Activated CD8-positive, alpha-beta memory T cell treated with anti-CD3 and anti-CD28 coated beads, Interleukin-2, amount 10 ng/mL, durations not matched to agents 7 days and 5 days (primary cell): ENCODE measurements around the gene ZCWPW2. TPM values are rescaled to one million over a fixed set of nuclear protein-coding genes. Genes with fewer than 3 reads are reported as not detected.

Experiments used
- ATAC-seq: fragments of 150-1000 bp; cut with Tn5 transposase; one replicate; pipeline ENCODE4 v1.10.0; 2021; ENCODE audit warnings: moderate library complexity
- CTCF ChIA-PET: fragments of 350-600 bp; sonication (Branson Sonifier 250); formaldehyde crosslinking; loops from one replicate; lab custom pipeline; 2021; ENCODE audit warnings: antibody characterized with exemption; lab: Charles Lee
- DNase-seq: peaks from one replicate; pipeline ENCODE4 v3.0.0-alpha.2; 2020
- H3K27ac Mint-ChIP-seq: one replicate; pipeline ENCODE4 v1.8.0; 2021; ENCODE audit warnings: mild to moderate bottlenecking, mixed read lengths
- H3K27me3 Mint-ChIP-seq: one replicate; pipeline ENCODE4 v1.8.0; 2021; ENCODE audit warnings: mixed read lengths
- H3K36me3 Mint-ChIP-seq: one replicate; pipeline ENCODE4 v1.8.0; 2021; ENCODE audit warnings: mild to moderate bottlenecking, mixed read lengths
- H3K4me1 Mint-ChIP-seq: one replicate; pipeline ENCODE4 v1.8.0; 2021; ENCODE audit warnings: mixed read lengths
- H3K4me3 Mint-ChIP-seq: one replicate; pipeline ENCODE4 v1.8.0; 2021; ENCODE audit warnings: mild to moderate bottlenecking, moderate library complexity, mixed read lengths
- H3K9me3 Mint-ChIP-seq: one replicate; pipeline ENCODE4 v1.8.0; 2022; ENCODE audit warnings: low read depth, mixed read lengths
- total RNA-seq, 2 experiments: library from RNA; stranded (reverse); gene quantifications; one replicate each; pipeline ENCODE4 v1.2.3, GENCODE V29; 2021

Gene ZCWPW2
- total RNA-seq, 2 experiments from 2014 or later, result 0.35 TPM; not detected in 1

DNA sequence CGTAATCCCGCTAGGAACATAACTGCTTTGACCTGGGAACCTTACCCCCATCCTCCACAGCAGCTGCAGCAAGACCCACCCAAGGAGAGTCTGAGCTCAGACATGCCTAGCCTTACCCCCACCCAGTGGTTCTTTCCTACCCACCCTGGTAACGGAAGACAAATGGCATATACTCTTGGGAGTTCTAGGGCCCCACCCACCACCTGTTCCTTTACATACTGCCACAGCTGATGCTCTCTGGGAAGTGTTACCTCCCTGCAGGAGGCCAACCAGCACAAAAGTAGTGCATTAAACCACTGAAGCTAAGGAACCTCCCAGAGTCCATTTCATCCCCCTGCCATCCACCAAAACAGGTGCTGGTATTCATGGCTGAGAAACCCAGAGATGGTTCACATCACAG, 50.7 kb downstream of the ZCWPW2 start:
- H3K27me3 Mint-ChIP-seq, result no peaks in the 10 kb centered on the region
- no peak overlapping the region for H3K4me3 Mint-ChIP-seq
- CTCF ChIA-PET, result no interaction called here
- ATAC-seq, result no peak
- H3K4me1 Mint-ChIP-seq, result no peaks in the 10 kb centered on the region
- no peak for DNase-seq
- no peaks in the 10 kb centered on the region for H3K36me3 Mint-ChIP-seq
- H3K9me3 Mint-ChIP-seq, result peaks cover 8% of the 10 kb centered on the region
- no peak overlapping the region for H3K27ac Mint-ChIP-seq

DNA sequence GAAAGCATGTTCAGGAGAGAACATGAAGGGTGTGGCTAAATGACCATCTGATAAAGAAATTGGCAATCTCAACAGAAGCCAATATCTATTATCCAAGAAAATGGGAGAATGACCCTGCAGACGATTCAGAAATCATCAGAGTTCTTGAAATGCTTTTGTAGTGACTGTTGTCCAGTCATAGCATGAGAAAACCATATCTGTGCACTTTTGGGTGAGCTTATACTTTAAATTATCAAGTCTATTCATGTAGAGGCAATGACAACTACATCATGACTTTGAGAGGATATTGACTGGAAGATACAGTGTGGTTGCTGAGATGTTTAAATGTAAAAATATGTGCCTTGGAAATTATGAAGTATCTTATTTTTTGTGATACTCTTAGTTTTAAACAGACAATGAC, 57.7 kb downstream of the ZCWPW2 start:
- CTCF ChIA-PET, result no interaction called here
- H3K27me3 Mint-ChIP-seq, result no peaks in the 10 kb centered on the region
- DNase-seq (no peak), ATAC-seq (no peak)
- no peak overlapping the region for H3K27ac Mint-ChIP-seq
- no peaks in the 10 kb centered on the region for H3K36me3 Mint-ChIP-seq
- no peaks in the 10 kb centered on the region for H3K9me3 Mint-ChIP-seq
- no peak overlapping the region for H3K4me3 Mint-ChIP-seq
- H3K4me1 Mint-ChIP-seq, result no peaks in the 10 kb centered on the region

DNA sequence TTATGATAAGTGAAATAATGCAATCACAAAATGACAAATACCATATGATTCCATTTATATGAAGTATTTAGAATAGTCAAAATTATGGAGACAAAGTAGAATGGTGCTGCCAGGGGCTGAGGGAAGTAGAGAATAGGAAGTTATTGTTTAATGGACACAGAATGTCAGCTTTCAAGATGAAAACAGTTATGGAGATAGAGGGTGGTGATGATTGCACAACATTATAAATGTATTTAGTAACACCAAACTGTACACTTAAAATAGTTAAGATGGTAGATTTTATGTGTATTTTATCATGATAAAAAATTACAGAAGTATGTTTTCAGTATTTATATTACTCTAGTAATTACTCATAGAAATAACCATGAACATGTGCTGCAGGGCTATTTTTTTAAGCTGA, 100.9 kb downstream of the ZCWPW2 start:
- Mint-ChIP-seq H3K27ac (no peak overlapping the region), H3K36me3 (no peaks in the 10 kb centered on the region), H3K4me3 (no peak overlapping the region)

DNA sequence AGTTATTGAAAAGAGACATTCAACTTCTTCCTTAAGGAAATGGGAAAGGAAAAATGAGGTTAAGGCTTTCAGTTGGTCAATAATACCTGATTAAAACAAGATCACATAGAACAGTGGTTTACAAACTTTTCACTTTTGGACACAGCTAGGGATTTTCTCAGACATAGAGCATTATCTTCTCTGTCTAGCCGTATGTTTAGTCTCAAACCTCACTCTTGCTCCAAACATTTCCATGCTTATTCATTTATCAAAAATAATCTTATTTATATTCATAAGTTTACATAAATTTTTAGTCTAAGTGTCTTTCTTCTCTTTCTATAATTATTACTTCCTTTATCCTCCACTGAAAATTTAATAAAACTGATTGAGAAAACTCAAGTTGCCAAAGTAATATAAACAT, 114.3 kb downstream of the ZCWPW2 start:
- Mint-ChIP-seq H3K36me3 (no peaks in the 10 kb centered on the region), H3K4me3 (no peak overlapping the region), H3K27ac (no peak overlapping the region), H3K4me1 (no peaks in the 10 kb centered on the region), H3K9me3 (no peaks in the 10 kb centered on the region), H3K27me3 (no peaks in the 10 kb centered on the region)
- no peak for DNase-seq
- CTCF ChIA-PET, result no interaction called here
- no peak for ATAC-seq

More for the DNA sequence above, 100.9 kb downstream of the ZCWPW2 start:
- H3K9me3 Mint-ChIP-seq, result peaks cover 2% of the 10 kb centered on the region
- ATAC-seq, result no peak
- DNase-seq, result no peak
- H3K27me3 Mint-ChIP-seq, result no peaks in the 10 kb centered on the region
- CTCF ChIA-PET, result no interaction called here
- H3K4me1 Mint-ChIP-seq, result no peaks in the 10 kb centered on the region

DNA sequence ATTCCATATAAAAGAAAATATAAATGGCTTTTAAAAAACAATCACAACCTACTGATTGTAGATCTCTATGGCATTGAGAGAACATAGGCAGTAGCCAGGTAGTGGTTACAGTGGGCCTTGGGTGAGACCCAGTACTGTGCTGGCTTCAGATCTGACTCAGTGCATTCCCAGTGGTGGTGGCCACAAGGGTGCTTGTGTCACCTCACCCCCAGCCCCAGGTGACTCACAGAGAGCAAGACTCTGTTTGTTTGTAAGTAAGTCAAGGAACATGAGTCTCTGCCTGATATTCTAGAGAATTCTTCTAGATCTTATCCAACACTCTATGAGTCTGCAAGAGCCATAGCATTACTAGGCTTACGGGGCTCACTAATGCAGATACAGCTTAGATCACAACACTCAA, 118.9 kb downstream of the ZCWPW2 start:
- H3K9me3 Mint-ChIP-seq, result no peaks in the 10 kb centered on the region
- no peaks in the 10 kb centered on the region for H3K27me3 Mint-ChIP-seq
- H3K36me3 Mint-ChIP-seq, result no peaks in the 10 kb centered on the region
- ATAC-seq (no peak), DNase-seq (peak; percentile 41)
- no peaks in the 10 kb centered on the region for H3K4me1 Mint-ChIP-seq
- H3K4me3 Mint-ChIP-seq, result no peak overlapping the region
- no peak overlapping the region for H3K27ac Mint-ChIP-seq
- CTCF ChIA-PET, result no interaction called here

DNA sequence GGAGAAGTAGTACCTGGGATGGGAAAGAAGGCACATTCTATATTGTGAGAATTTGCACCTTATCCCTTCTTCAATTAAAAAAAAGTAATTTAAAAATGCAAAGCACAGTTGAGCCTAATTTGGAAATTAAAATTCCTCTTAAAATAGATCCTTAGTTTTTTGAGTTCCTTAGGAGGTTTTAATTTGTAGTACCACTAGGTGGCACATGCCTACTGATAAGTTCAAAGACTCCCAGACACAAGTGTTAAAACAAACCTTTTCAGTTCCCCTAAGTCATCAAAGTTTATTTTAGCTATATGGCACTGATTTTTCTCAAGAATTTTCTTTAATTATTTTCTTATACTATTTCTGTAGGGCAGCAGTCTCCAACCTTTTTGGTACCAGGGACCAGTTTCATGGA, 127.7 kb downstream of the ZCWPW2 start:
- no peaks in the 10 kb centered on the region for H3K27me3 Mint-ChIP-seq
- CTCF ChIA-PET, result interaction anchor here (1.3 kb wide), 1 partner anchor 24 kb away, joined by 3 read pairs; no protein-coding TSS in a partner anchor
- H3K4me3 Mint-ChIP-seq, result no peak overlapping the region
- no peaks in the 10 kb centered on the region for H3K9me3 Mint-ChIP-seq
- ATAC-seq, result no peak
- DNase-seq, result no peak
- no peaks in the 10 kb centered on the region for H3K4me1 Mint-ChIP-seq
- H3K36me3 Mint-ChIP-seq, result no peaks in the 10 kb centered on the region
- H3K27ac Mint-ChIP-seq, result no peak overlapping the region

DNA sequence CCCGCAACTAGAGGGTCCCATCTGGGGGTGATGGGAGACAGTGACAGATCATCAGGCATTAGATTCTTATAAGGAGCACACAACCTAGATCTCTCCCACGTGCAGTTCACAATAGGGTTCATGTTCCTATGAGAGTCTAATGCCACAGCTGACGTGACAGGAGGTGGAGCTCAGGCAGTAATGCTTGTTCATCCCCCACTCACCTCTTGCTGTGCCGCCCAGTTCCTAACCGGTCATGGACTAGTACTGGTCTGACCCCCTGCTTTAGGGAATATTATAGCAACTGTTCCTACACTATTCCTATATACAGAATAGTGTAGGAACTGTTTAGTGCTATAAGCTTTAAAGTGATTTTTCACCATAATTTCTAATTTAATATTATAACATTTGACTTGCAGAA, 128.2 kb downstream of the ZCWPW2 start:
- H3K36me3 Mint-ChIP-seq, result no peaks in the 10 kb centered on the region
- no peak overlapping the region for H3K27ac Mint-ChIP-seq
- ATAC-seq (no peak), DNase-seq (no peak)
- H3K27me3 Mint-ChIP-seq, result no peaks in the 10 kb centered on the region
- no peak overlapping the region for H3K4me3 Mint-ChIP-seq
- CTCF ChIA-PET, result interaction anchor here (0.6 to 1.3 kb wide), 2 partner anchors 10 to 23 kb away, joined by 3 read pairs; no protein-coding TSS in a partner anchor
- H3K4me1 Mint-ChIP-seq, result no peaks in the 10 kb centered on the region
- H3K9me3 Mint-ChIP-seq, result no peaks in the 10 kb centered on the region

DNA sequence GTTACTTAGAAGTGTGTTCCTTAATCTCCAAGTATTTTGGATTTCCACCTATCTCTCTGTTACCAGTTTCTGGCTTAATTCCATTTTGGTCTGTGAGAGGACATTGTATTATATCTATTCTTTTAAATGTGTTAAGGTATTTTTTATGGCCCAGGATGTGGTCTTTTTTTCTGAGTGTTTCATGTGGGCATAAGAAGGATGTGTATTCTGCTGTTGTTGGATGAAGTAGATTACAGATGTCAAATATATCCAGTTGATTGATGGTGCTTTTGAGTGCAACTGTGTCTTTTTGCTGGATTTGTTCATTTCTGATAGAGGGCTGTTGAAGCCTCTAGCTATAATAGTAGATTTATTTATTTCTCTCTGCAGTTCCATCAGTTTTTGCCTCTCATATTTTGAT, 136.6 kb downstream of the ZCWPW2 start:
- Mint-ChIP-seq H3K36me3 (no peaks in the 10 kb centered on the region), H3K27ac (no peak overlapping the region), H3K4me3 (no peak overlapping the region), H3K9me3 (peaks cover 3% of the 10 kb centered on the region), H3K4me1 (no peaks in the 10 kb centered on the region), H3K27me3 (no peaks in the 10 kb centered on the region)
- DNase-seq (no peak), ATAC-seq (no peak)
- CTCF ChIA-PET, result no interaction called here

DNA sequence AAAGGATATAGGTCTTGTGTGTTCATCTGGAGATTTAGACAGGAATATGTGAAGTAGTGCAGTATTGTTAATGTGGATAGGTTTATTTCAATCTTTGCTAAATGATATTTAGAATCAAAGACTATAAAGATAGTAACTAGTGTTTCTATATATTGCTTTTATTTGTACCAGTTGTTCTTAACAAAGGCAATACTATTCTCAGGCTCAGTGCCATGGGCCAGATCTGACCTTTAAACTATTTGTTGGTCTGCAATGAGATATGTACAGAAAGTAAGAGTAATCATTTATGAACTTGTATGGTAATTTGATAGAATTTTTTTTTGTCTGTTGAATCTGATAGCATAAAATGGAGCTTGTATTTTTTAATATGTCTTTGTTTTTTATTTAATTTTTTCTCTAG, 146.8 kb downstream of the ZCWPW2 start:
- Mint-ChIP-seq H3K36me3 (no peaks in the 10 kb centered on the region), H3K27ac (no peak overlapping the region), H3K4me1 (no peaks in the 10 kb centered on the region), H3K4me3 (no peak overlapping the region), H3K27me3 (no peaks in the 10 kb centered on the region), H3K9me3 (no peaks in the 10 kb centered on the region)
- no peak for ATAC-seq
- CTCF ChIA-PET, result no interaction called here
- no peak for DNase-seq

DNA sequence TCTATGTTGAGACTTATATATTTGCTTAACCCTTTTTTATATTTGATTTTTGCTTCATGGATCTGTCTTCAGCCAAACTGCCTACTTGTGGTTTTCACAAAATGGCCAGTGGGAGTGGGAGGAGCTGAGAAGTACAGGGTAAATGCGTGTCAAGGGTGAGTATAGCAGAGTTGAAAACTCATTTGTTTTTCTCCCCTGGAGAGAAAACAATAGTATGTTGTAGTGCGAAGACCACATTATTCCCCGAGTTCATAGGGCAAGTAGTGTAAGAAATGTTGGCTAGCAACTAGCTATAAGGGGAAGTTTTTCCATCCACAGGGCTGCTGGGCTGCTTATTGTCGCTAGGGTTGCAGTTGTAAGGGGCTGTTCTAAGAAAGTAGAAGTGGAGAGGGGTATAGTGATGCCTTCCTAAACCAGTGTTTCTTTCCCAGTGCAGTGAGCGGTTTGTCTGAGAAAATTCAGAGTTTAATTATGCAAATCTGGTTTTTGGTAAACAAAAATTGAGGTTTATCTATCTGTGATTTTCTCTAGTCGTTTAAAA, 153.9 kb downstream of the ZCWPW2 start:
- Mint-ChIP-seq H3K4me3 (no peak overlapping the region), H3K4me1 (no peaks in the 10 kb centered on the region), H3K27ac (no peak overlapping the region), H3K27me3 (no peaks in the 10 kb centered on the region), H3K36me3 (no peaks in the 10 kb centered on the region), H3K9me3 (no peaks in the 10 kb centered on the region)
- CTCF ChIA-PET, result no interaction called here
- DNase-seq (no peak), ATAC-seq (no peak)

DNA sequence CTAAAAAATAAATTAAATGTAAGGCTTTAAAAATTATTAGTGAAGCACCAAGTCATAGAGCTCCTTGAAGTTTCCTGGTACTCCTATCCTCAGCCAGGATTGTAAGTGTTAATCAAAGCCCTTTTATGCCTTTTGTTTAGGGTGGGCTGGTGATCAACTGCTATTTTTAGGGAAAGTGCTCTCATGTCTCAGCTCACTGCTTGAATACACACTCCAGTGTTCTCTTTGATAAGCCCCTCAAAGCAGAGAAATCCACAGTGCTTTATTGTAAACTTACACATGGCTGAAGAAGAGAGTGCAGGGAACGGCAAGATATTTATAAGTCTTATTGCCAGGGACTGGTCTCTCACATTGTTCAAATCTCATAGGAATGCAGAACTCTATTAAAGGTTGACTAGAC, 156.5 kb downstream of the ZCWPW2 start:
- Mint-ChIP-seq H3K27ac (no peak overlapping the region), H3K27me3 (no peaks in the 10 kb centered on the region), H3K4me1 (no peaks in the 10 kb centered on the region), H3K36me3 (no peaks in the 10 kb centered on the region), H3K9me3 (no peaks in the 10 kb centered on the region), H3K4me3 (no peak overlapping the region)
- no peak for ATAC-seq
- DNase-seq, result no peak
- CTCF ChIA-PET, result no interaction called here

DNA sequence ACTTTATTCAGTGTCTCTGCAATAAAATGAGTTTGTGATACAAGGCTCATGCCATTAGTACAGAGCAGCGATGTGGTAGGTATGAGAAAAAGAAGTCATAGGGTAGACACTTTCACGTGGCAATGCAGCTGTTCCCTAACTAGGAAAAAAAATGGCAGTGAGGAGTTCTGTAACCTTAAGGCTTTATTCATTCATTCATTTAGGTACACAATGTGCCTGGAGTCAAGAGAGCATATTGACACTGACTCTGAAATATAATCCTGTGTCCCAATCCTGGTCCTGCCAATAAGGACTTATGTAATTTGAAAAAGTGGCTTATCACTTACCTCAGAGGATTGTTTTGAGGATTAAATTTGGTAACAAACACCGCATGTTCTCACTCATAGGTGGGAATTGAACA, 173.1 kb downstream of the ZCWPW2 start:
- Mint-ChIP-seq H3K27ac (no peak overlapping the region), H3K27me3 (no peaks in the 10 kb centered on the region), H3K9me3 (no peaks in the 10 kb centered on the region), H3K4me1 (no peaks in the 10 kb centered on the region), H3K36me3 (no peaks in the 10 kb centered on the region), H3K4me3 (no peak overlapping the region)
- DNase-seq (no peak), ATAC-seq (no peak)
- CTCF ChIA-PET, result no interaction called here

DNA sequence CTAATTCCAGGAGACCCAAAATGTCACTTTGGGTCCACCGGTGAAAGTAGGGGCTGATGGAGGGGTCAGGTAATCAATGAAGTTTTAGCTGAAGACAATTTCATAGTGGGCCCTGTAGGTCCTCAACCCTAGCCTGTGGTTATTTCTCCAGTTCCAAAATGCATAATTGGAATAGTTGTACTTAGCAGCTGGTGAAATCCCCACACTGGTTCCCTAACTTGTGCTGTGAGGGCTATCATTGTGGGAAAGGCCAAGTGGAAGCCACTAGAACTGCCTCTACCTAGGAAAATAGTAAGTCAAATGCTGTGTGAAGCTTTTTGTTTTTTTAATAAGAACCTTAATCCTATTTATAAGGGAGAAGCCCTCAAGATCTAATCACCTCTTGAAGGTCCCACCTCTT, 193.8 kb downstream of the ZCWPW2 start:
- Mint-ChIP-seq H3K9me3 (peaks cover 3% of the 10 kb centered on the region), H3K36me3 (no peaks in the 10 kb centered on the region), H3K4me3 (no peak overlapping the region), H3K27ac (no peak overlapping the region), H3K27me3 (no peaks in the 10 kb centered on the region), H3K4me1 (no peaks in the 10 kb centered on the region)
- CTCF ChIA-PET, result no interaction called here
- ATAC-seq (no peak), DNase-seq (no peak)

DNA sequence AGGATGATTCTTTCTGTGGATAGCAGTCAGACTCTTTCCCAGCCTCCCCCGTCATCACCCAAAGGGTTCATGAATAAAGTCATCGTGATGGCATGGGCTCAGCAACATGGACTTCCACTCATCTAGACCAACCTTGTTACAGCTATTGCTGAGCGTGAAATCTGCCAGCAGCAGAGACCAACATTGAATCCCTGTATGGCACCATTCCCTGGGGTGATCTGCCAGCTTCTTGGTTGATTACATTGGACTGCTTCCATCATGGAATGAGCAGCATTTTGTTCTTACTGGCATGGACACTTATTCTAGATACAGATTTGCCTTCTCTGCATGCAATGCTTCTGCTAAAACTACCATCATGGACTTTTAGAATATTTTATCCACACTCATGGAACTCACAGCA, 195.7 kb downstream of the ZCWPW2 start:
- Mint-ChIP-seq H3K27ac (no peak overlapping the region), H3K4me3 (no peak overlapping the region), H3K4me1 (no peaks in the 10 kb centered on the region), H3K27me3 (no peaks in the 10 kb centered on the region), H3K9me3 (peaks cover 3% of the 10 kb centered on the region), H3K36me3 (no peaks in the 10 kb centered on the region)
- CTCF ChIA-PET, result no interaction called here
- DNase-seq (no peak), ATAC-seq (no peak)

DNA sequence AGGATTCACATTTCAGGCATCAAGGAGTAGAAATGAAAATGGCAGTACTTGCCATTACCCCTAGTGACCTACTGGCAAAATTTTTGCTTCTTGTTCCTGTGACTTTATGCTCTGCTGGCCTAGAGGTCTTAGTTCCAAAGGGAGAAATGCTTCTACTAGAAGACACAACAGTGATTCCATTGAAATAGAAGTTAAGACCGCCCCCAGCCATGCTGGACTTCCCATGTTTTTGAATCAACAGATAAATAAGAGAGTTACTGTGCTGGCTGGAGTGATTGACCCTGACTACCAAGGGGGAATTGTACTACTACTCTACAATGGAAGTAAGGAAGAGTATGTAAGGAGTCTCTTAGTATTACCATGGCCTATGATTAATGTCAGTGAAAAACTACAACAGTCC, 196.3 kb downstream of the ZCWPW2 start:
- no peak overlapping the region for H3K27ac Mint-ChIP-seq
- CTCF ChIA-PET, result no interaction called here
- H3K4me1 Mint-ChIP-seq, result no peaks in the 10 kb centered on the region
- ATAC-seq (no peak), DNase-seq (no peak)
- no peak overlapping the region for H3K4me3 Mint-ChIP-seq
- H3K36me3 Mint-ChIP-seq, result no peaks in the 10 kb centered on the region
- H3K9me3 Mint-ChIP-seq, result peaks cover 3% of the 10 kb centered on the region
- H3K27me3 Mint-ChIP-seq, result no peaks in the 10 kb centered on the region
